Mucosa of rectum (tissue), 2 donors: ENCODE measurements around the gene RRBP1.

Experiments
- H3K27ac ChIP-seq, 2 donors: one replicate each; pipeline ENCODE4 v1.7.0; 2013; ENCODE audit warnings: inconsistent platforms in 2 of 2, low read depth in 2 of 2, low read length in 2 of 2
- H3K27me3 ChIP-seq, 2 donors: one replicate each; pipeline ENCODE4 v1.7.0; 2013; ENCODE audit warnings: low read length in 2 of 2; ENCODE audit not compliant: control insufficient read depth in 2 of 2, insufficient read depth in 2 of 2
- H3K36me3 ChIP-seq, 2 donors: one replicate each; pipeline ENCODE4 v1.7.0; 2013; ENCODE audit warnings: low read length in 2 of 2; ENCODE audit not compliant: control insufficient read depth in 2 of 2, insufficient read depth in 2 of 2
- H3K4me1 ChIP-seq, 2 donors: one replicate each; pipeline ENCODE4 v1.7.0; 2013; ENCODE audit warnings: low read length in 2 of 2, mild to moderate bottlenecking in 1 of 2; ENCODE audit not compliant: control insufficient read depth in 2 of 2, insufficient read depth in 2 of 2
- H3K4me3 ChIP-seq, 2 donors: one replicate each; pipeline ENCODE4 v1.7.0; 2013; ENCODE audit warnings: low read length in 2 of 2
- H3K9ac ChIP-seq, 2 donors: one replicate each; pipeline ENCODE4 v1.7.0; 2013; ENCODE audit warnings: low read length in 2 of 2, low read depth in 1 of 2, mild to moderate bottlenecking in 1 of 2
- H3K9me3 ChIP-seq, 2 donors: one replicate each; pipeline ENCODE4 v1.7.0; 2013; ENCODE audit warnings: low read length in 2 of 2; ENCODE audit not compliant: control insufficient read depth in 2 of 2
- donor health status: healthy.
- donor health status: Normal muscosa, but diverticular disease.

The RRBP1 gene

DNA sequence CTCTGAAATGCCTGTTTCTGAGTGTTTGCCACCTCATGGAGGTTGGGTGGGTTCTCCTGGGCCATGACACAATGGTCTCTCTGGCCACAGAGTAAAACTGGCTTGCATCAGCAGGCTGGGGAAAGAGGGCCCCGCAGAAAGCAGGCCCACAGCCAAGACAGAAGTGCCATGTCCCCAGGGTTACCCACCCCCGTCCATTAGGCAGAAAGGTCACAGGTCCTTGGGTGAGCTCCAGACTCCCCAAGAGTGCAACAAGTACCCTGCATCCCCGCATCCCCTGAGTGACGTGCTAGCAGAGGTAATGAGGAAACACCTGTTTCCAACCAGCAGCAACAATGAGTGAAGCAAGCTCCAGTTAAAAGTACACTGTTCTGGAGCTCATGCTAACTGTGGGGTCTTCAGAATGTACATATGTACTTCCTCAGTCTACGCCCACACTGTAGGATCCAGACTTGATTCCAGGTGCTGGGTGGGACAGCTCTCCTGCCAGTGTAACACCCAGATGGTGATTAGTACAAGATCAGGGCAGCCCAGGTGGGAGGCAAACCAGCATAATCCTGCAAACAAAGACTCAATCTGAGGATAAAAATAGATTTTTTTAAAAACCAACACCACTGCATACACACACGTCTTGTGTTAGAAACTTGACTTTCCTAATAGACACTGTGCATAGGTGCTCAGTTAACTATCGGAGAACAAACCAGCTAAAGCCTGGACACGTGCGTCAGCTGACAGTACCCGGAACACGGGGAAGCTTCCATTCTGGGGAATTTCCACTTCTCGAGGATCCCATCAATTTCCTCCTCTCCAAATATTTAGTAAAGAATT is 31.5 kb downstream of the RRBP1 start:
- peaks cover 44 to 48% of the 10 kb centered on the region in 2 donors for H3K4me1 ChIP-seq
- no peak overlapping the region for H3K4me3 ChIP-seq
- H3K27me3 ChIP-seq, result no peaks in the 10 kb centered on the region
- peaks cover 32 to 34% of the 10 kb centered on the region in 2 donors for H3K36me3 ChIP-seq
- H3K9me3 ChIP-seq, result no peaks in the 10 kb centered on the region
- peak overlapping the region in 1 of 2 donors; percentile 34 for H3K9ac ChIP-seq
- H3K27ac ChIP-seq, result peak overlapping the region in 1 of 2 donors; percentile 23

DNA sequence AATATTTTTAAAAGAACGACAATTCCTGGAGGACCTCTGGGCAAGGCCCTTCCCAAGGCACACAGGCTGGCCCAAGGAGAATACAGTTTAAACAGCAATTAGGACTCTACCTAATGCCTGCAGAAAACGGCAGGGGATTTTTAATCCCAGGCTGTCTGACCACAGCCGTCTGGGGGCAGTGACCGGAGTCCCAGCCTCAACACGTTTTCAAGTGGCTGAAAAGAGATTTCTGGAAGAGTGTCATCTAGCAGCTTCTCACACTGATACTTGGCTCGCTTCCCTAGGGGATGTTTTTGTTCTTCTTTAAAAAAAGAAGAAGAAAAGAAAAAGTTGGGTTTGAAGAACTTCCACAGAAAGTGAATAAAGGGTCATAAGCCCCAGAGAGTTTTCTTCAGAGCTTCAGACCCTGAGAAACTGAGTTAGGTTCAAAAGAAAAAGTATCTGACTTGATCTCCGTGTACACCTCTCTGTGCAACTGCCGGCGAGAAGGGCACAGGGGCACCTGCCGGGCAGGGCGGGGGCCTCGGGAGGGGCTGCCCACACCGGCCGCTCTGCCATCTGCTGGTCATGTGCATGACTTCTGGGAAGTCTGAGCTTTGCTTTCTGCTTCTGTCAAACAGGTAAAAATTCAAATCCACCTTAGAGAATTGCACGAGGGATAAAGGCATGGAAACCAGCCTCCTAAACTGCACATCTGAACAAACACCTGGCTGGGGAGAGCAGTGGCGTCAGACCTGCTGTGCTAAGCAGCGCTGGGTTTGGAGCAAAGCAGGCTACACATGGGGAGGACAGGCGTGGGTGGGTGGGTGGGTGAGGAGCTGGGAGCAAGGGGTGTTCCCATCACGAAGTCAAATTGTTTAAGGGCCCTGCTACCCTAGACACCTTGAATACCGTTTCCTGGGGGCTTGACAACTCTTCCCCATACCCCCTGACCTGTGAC is 33.0 kb downstream of the RRBP1 start:
- Histone ChIP-seq H3K27me3 (no peaks in the 10 kb centered on the region), H3K9me3 (no peaks in the 10 kb centered on the region), H3K4me3 (no peak overlapping the region), H3K4me1 (peaks cover 53 to 55% of the 10 kb centered on the region in 2 donors), H3K9ac (no peak overlapping the region), H3K36me3 (peaks cover 25% of the 10 kb centered on the region in 2 donors), H3K27ac (peak overlapping the region in 1 of 2 donors; percentile 6)

GRCh38 chr20:17648315-17648646 is 33.8 kb downstream of the RRBP1 start:
- H3K4me3 ChIP-seq, result no peak overlapping the region
- H3K4me1 ChIP-seq, result peaks cover 53 to 55% of the 10 kb centered on the region in 2 donors
- no peaks in the 10 kb centered on the region for H3K9me3 ChIP-seq
- no peaks in the 10 kb centered on the region for H3K27me3 ChIP-seq
- no peak overlapping the region for H3K27ac ChIP-seq
- H3K9ac ChIP-seq, result peak overlapping the region in 1 of 2 donors; percentile 32
- H3K36me3 ChIP-seq, result peaks cover 26 to 29% of the 10 kb centered on the region in 2 donors

DNA sequence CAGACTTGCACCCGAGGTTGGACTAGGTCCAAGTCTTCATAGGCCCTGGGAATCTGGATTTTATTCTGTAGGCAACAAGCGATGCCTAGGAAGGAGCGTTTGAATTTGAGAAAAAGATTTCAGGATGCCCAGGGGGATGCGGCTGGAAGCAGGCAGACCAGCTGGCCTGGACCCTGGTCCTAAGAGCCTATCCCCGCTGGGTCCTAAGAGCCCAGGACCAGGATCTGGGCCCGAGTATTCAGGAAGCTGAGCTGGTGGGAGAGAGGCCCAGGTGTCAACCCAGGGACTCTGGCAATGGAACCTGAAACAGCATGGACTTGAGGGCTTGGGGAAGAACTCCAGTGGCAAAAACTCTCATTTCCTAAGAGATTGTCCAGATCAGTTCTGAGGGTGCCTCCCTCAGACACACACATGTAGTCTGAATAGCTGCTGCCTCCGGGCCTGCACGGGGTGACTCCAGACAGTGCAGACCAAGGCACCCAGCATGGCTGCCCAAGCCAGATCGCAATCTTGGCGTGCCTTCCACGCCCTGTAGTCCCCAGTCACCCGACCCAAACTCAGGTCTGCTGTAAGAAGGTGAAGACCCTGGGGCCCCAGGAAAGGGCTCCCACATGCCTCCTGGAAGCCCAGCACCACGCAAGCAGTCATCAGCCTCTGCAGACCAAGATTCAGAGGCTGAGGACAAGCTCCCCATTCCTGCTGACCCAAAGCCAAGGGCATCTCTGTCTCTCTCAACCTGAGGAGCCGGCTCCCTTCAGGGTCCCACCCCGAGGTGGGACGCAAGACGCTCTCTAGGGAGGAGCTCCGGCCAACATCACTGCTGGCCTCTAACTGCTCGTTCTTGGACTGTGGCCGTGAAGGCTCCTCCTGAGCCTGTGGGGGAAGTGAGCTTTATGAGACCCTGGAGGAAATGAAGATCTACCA is 34.4 kb downstream of the RRBP1 start:
- H3K9me3 ChIP-seq, result no peaks in the 10 kb centered on the region
- no peaks in the 10 kb centered on the region for H3K27me3 ChIP-seq
- no peak overlapping the region for H3K4me3 ChIP-seq
- H3K27ac ChIP-seq, result no peak overlapping the region
- H3K9ac ChIP-seq, result peak overlapping the region in 1 of 2 donors; percentile 32
- peaks cover 26 to 29% of the 10 kb centered on the region in 2 donors for H3K36me3 ChIP-seq
- peaks cover 53 to 55% of the 10 kb centered on the region in 2 donors for H3K4me1 ChIP-seq

DNA sequence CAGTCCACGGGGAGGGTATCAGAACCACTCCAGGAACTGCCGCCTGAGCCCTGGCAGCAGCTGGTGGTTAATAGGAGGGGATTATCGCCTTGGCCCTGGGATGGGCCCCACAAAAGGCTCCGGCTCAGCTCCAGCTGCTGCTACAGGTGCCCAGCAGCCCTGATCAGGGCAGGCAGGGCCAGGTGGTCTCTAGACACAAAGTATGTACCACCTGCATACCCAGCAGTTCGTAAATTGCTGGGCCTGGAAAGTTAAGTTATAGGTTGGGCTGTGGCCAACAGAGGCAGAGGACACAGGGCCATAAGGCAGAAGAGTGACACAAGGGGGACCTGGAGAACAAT is 35.1 kb downstream of the RRBP1 start:
- no peak overlapping the region for H3K9ac ChIP-seq
- no peak overlapping the region for H3K4me3 ChIP-seq
- H3K27me3 ChIP-seq, result no peaks in the 10 kb centered on the region
- peaks cover 49 to 55% of the 10 kb centered on the region in 2 donors for H3K4me1 ChIP-seq
- peaks cover 29 to 31% of the 10 kb centered on the region in 2 donors for H3K36me3 ChIP-seq
- no peaks in the 10 kb centered on the region for H3K9me3 ChIP-seq
- no peak overlapping the region for H3K27ac ChIP-seq

- H3K27me3 ChIP-seq, result no peaks in the 10 kb centered on the region
- peaks cover 34 to 37% of the 10 kb centered on the region in 2 donors for H3K36me3 ChIP-seq
- H3K27ac ChIP-seq, result no peak overlapping the region
- no peak overlapping the region for H3K9ac ChIP-seq
- H3K9me3 ChIP-seq, result no peaks in the 10 kb centered on the region
- peaks cover 49 to 51% of the 10 kb centered on the region in 2 donors for H3K4me1 ChIP-seq
- H3K4me3 ChIP-seq, result no peak overlapping the region
These were observed 35.7 kb downstream of the RRBP1 start for GRCh38 chr20:17646209-17646960.

GRCh38 chr20:17645546-17646208 is 36.4 kb downstream of the RRBP1 start:
- no peak overlapping the region for H3K27ac ChIP-seq
- no peaks in the 10 kb centered on the region for H3K9me3 ChIP-seq
- peaks cover 44 to 48% of the 10 kb centered on the region in 2 donors for H3K4me1 ChIP-seq

GRCh38 chr20:17645010-17645409 is 37.0 kb downstream of the RRBP1 start:
- Histone ChIP-seq H3K9me3 (no peaks in the 10 kb centered on the region), H3K27me3 (no peaks in the 10 kb centered on the region), H3K27ac (no peak overlapping the region)

More at GRCh38 chr20:17645546-17646208, 36.4 kb downstream of the RRBP1 start:
- Histone ChIP-seq H3K9ac (no peak overlapping the region), H3K36me3 (peaks cover 41% of the 10 kb centered on the region in 2 donors), H3K27me3 (no peaks in the 10 kb centered on the region), H3K4me3 (no peak overlapping the region)

GRCh38 chr20:17644451-17644850 is 37.6 kb downstream of the RRBP1 start:
- Histone ChIP-seq H3K27ac (no peak overlapping the region), H3K4me3 (no peak overlapping the region), H3K9ac (no peak overlapping the region), H3K4me1 (peaks cover 32 to 38% of the 10 kb centered on the region in 2 donors), H3K36me3 (peaks cover 40 to 45% of the 10 kb centered on the region in 2 donors), H3K9me3 (no peaks in the 10 kb centered on the region), H3K27me3 (no peaks in the 10 kb centered on the region)

More at GRCh38 chr20:17645010-17645409, 37.0 kb downstream of the RRBP1 start:
- H3K4me3 ChIP-seq, result no peak overlapping the region
- H3K9ac ChIP-seq, result no peak overlapping the region
- H3K36me3 ChIP-seq, result peaks cover 41 to 42% of the 10 kb centered on the region in 2 donors
- H3K4me1 ChIP-seq, result peaks cover 37 to 42% of the 10 kb centered on the region in 2 donors
